ENCODE data around the gene NAA35. TPM values are rescaled to one million over a fixed set of nuclear protein-coding genes. Genes with fewer than 3 reads are reported as not detected.
A peak's percentile ranks its signal among the peaks of the same experiment; 100 is the strongest.

Gene NAA35
- total RNA-seq, 1 donor from 2014 or later: 18.8 TPM

DNA sequence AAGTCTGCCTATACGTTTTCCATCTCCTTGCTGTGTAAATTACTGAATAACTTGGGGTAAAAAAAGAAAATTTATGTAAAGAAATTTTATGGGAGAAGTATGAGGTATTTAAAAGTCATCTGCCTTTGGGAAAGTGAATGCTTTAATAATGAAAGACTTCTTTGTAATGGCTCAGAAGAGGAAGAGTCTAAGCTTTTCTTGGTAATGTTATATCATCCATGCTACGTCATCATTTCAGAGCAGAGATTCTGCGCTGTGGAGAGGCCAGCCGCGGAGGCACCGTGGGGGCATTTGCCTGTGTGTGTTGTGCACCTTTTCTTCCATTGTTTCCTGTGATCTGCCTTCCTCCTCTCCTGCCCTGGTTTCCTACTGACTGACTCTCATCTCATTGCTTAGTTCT is 80.2 kb downstream of the NAA35 start:
- TF ChIP-seq, protein P1, sequence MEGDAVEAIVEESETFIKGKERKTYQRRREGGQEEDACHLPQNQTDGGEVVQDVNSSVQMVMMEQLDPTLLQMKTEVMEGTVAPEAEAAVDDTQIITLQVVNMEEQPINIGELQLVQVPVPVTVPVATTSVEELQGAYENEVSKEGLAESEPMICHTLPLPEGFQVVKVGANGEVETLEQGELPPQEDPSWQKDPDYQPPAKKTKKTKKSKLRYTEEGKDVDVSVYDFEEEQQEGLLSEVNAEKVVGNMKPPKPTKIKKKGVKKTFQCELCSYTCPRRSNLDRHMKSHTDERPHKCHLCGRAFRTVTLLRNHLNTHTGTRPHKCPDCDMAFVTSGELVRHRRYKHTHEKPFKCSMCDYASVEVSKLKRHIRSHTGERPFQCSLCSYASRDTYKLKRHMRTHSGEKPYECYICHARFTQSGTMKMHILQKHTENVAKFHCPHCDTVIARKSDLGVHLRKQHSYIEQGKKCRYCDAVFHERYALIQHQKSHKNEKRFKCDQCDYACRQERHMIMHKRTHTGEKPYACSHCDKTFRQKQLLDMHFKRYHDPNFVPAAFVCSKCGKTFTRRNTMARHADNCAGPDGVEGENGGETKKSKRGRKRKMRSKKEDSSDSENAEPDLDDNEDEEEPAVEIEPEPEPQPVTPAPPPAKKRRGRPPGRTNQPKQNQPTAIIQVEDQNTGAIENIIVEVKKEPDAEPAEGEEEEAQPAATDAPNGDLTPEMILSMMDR (IDR thresholded peaks at IDR 0.05): no peak
- H3K27ac Mint-ChIP-seq (ENCODE audit: unreplicated experiment): peak overlapping the region; percentile 58
- H3K4me3 Mint-ChIP-seq (ENCODE audit: unreplicated experiment): no peak overlapping the region
- peaks cover 70% of the 10 kb centered on the region for H3K36me3 Mint-ChIP-seq (ENCODE audit: unreplicated experiment)
- peaks cover 15% of the 10 kb centered on the region for H3K4me1 Mint-ChIP-seq (ENCODE audit: unreplicated experiment)
- H3K27me3 Mint-ChIP-seq (ENCODE audit: unreplicated experiment): no peaks in the 10 kb centered on the region
- no peaks in the 10 kb centered on the region for H3K9me3 Mint-ChIP-seq (ENCODE audit: unreplicated experiment)
- no peak for DNase-seq (ENCODE audit: extremely low spot score, unreplicated experiment)

DNA sequence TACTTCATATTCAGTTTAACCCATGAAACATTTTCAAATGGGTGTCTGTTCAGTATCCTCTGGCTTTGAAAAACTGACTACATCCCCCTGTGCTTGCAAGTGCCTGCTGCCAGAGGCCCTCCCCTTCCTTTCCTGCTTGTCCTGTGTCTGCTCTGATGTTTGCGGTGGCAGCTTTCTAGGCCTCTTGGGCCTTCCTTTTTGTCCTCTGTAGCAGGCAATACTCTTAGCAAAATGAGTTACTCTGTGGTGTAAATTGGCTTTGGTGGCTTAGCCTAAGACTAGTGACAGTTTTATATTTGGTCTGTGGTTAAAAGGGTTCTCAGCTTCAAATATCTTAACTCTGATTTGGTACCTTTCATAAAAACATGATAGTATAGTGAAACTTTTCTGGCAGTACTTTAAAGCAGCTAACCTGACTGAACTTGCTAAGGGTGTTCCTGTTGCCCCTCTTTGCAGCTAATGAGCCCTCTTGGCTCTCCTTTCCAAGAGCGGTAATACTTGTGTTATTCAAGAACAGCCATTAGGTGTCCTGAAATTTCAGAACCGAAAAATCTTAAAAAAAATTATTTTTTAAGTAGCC is 81.8 kb downstream of the NAA35 start:
- Mint-ChIP-seq H3K4me1 (ENCODE audit: unreplicated experiment) (peaks cover 15% of the 10 kb centered on the region), H3K27me3 (ENCODE audit: unreplicated experiment) (no peaks in the 10 kb centered on the region), H3K9me3 (ENCODE audit: unreplicated experiment) (no peaks in the 10 kb centered on the region), H3K4me3 (ENCODE audit: unreplicated experiment) (no peak overlapping the region), H3K36me3 (ENCODE audit: unreplicated experiment) (peaks cover 67% of the 10 kb centered on the region), H3K27ac (ENCODE audit: unreplicated experiment) (peak overlapping the region; percentile 78)
- DNase-seq (ENCODE audit: extremely low spot score, unreplicated experiment): no peak
- TF ChIP-seq, protein P1 (IDR thresholded peaks at IDR 0.05): no peak

DNA sequence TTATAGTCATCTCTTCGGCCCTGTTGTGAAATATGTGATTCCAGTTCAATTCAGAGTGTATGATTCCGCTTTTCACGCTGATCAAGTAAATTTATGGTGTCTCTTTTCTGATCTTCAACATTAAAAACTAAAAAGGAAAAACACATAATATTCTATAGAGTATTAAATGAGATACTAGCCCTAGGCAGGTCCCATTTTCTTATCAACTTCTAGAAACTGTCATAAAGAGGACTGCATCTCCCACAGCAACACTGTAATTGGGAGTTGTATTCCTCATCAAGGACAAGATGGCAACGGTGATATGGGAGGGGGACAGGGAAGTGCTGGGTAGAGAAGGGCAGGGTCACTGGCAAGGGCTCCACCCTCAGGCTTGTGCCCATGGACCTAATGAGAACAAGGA is 86.8 kb downstream of the NAA35 start:
- DNase-seq (ENCODE audit: extremely low spot score, unreplicated experiment): no peak
- Mint-ChIP-seq H3K27ac (ENCODE audit: unreplicated experiment) (no peak overlapping the region), H3K4me3 (ENCODE audit: unreplicated experiment) (no peak overlapping the region), H3K9me3 (ENCODE audit: unreplicated experiment) (no peaks in the 10 kb centered on the region), H3K4me1 (ENCODE audit: unreplicated experiment) (peaks cover 13% of the 10 kb centered on the region), H3K27me3 (ENCODE audit: unreplicated experiment) (no peaks in the 10 kb centered on the region), H3K36me3 (ENCODE audit: unreplicated experiment) (peaks cover 63% of the 10 kb centered on the region)
- TF ChIP-seq, protein P1 (IDR thresholded peaks at IDR 0.05): no peak

DNA sequence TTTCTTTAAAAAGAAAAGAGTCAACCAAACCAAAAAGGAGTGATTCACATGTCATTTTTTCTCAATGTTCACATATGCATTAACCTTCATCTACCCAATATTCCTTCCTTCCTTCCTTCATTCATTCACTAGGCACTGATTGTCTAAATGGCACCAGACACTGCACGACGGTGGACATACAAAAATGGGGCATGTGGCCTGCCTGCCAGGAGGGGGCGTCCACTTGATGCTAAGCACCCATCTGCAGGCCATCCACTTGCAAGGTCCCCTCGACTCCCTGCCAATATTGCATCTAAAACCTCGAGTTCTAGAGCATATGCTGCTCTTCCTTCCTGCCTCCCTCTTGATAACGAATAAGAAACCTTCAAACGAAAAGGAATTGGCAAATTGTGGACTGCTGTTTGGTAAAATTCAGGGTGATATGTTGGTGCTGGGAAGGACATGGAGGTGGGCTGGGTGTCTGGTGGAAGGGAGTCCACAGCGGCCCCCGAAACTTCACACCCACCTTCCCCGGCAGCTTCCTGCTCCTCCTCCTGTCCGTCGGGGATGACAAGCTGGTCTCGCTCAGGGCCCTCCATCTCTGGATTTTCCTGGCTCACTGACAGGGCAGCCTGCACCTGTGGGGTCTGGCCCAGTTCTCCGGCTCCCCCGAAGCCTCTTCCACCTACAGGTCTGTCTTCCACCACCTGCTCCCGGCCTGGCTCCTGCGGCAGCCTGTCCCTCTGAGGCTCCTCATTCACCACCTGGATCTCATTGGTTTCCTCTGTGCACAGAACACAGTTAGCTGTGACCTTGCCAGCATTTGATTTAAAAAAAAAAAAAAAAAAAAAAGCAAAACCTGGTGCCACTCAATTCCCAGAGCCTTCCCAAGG is 94.2 kb downstream of the NAA35 start:
- no peak overlapping the region for H3K27ac Mint-ChIP-seq (ENCODE audit: unreplicated experiment)
- H3K9me3 Mint-ChIP-seq (ENCODE audit: unreplicated experiment): no peaks in the 10 kb centered on the region
- no peaks in the 10 kb centered on the region for H3K27me3 Mint-ChIP-seq (ENCODE audit: unreplicated experiment)
- H3K36me3 Mint-ChIP-seq (ENCODE audit: unreplicated experiment): peaks cover 52% of the 10 kb centered on the region
- H3K4me3 Mint-ChIP-seq (ENCODE audit: unreplicated experiment): no peak overlapping the region
- H3K4me1 Mint-ChIP-seq (ENCODE audit: unreplicated experiment): peaks cover 2% of the 10 kb centered on the region
- TF ChIP-seq, protein P1 (IDR thresholded peaks at IDR 0.05): peak; percentile 52
- no peak for DNase-seq (ENCODE audit: extremely low spot score, unreplicated experiment)

DNA sequence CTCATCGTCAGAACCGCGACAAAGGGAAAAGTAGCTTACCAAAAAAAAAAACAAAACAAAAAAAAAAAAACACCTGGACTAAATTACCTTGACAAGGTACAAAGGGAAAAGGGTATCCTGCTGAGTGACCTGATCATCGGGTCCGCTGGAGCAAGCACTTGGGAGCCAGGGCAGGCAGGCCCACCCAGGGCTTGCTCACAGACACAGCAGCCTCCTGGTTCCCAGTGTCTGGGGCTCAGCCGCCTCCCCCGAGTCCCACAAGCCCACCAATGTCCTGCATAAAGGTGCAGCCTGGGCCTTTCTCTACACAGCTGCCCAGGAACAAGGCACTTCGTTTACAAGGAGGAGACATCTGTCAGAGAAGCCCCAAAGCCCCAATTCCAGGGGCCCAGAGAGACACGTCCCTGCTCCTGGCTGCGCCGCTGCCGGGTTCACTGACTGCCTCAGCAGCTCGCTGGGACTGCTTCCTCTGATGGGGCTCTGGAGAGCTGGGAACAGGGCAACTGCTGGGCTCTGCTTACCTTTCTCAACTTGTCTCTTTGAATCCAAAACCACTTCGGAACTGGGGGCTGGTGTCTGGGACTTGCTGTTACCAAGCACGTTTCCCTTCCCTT is 95.0 kb downstream of the NAA35 start:
- TF ChIP-seq, protein P1 (IDR thresholded peaks at IDR 0.05): no peak
- Mint-ChIP-seq H3K36me3 (ENCODE audit: unreplicated experiment) (peaks cover 44% of the 10 kb centered on the region), H3K4me3 (ENCODE audit: unreplicated experiment) (no peak overlapping the region), H3K27me3 (ENCODE audit: unreplicated experiment) (no peaks in the 10 kb centered on the region), H3K9me3 (ENCODE audit: unreplicated experiment) (no peaks in the 10 kb centered on the region), H3K27ac (ENCODE audit: unreplicated experiment) (no peak overlapping the region), H3K4me1 (ENCODE audit: unreplicated experiment) (peaks cover 2% of the 10 kb centered on the region)
- DNase-seq (ENCODE audit: extremely low spot score, unreplicated experiment): no peak

All from osteocyte (in vitro differentiated cells).